Measurements from ENCODE around the gene ZNF28. TPM values are rescaled to one million over a fixed set of nuclear protein-coding genes. Genes with fewer than 3 reads are reported as not detected.
A peak's percentile ranks its signal among the peaks of the same experiment; 100 is the strongest.
"Not testable (repeated sequence)": the region's sequence is repeated elsewhere in the genome, so short reads cannot be mapped to it uniquely, and the experiment has no call there.

Gene ZNF28
- total RNA-seq: 10 to 100 TPM; 17.3 to 18.9 TPM

- CTCF ChIA-PET; H3K27me3 Mint-ChIP-seq; H3K4me1 Mint-ChIP-seq; H3K9me3 Mint-ChIP-seq (ENCODE audit: low read depth): not testable (repeated sequence)
- Mint-ChIP-seq H3K36me3 (ENCODE audit: low read depth) (peaks cover 33% of the 10 kb centered on the region), H3K4me3 (peak within 1 kb of the TSS; percentile 80), H3K27ac (peak within 1 kb of the TSS; percentile 87)
- intact Hi-C loops (cut with DNase I, micrococcal nuclease): loop anchor here in 1 of 2 experiments (1.0 to 2.0 kb wide), 4 partner anchors 34 to 142 kb away; partner anchors contain the start of gene ZNF600
- POLR2A ChIA-PET: interaction anchor here (0.5 kb wide), 1 partner anchor 34 kb away, joined by 4 read pairs; no protein-coding TSS in a partner anchor
- ATAC-seq: peak; percentile 100
- peak; percentile 81 for DNase-seq
These were observed at the start of gene ZNF28 for GRCh38 chr19:52821204-52821960. ZNF28 (minus strand) TSS chr19:52821633; CDS start chr19:52817958, 3,675 bp downstream.

DNA sequence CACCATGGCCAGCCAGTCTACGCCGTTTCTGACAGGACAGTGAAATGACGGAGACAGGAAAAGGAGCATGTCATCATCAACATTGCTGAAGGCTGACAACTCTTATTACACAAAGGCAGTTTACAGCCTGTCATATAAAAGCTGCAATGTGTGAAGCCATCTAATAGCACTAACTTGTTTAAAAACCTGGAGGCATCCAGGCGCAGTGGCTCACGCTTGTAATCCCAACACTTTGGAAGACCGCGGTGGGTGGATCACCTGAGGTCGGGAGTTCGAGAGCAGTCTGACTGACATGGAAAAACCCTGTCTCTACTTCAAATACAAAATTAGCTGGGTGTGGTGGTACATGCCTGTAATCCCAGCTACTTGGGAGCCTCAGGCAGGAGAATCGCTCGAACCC lies 46.6 kb upstream of the ZNF28 start:
- H3K9me3 Mint-ChIP-seq (ENCODE audit: low read depth); intact Hi-C loops (cut with DNase I, micrococcal nuclease); H3K4me1 Mint-ChIP-seq; DNase-seq; CTCF ChIA-PET; H3K27ac Mint-ChIP-seq; POLR2A ChIA-PET; H3K4me3 Mint-ChIP-seq; H3K27me3 Mint-ChIP-seq; ATAC-seq: not testable (repeated sequence)
- peaks cover 14% of the 10 kb centered on the region for H3K36me3 Mint-ChIP-seq (ENCODE audit: low read depth)

- POLR2A ChIA-PET: interaction anchor here (0.7 to 0.8 kb wide), 2 partner anchors 40 to 55 kb away, joined by 3 to 4 read pairs; no protein-coding TSS in a partner anchor
- H3K9me3 Mint-ChIP-seq (ENCODE audit: low read depth); CTCF ChIA-PET; H3K27me3 Mint-ChIP-seq: not testable (repeated sequence)
- peak; percentile 81 for DNase-seq
- ATAC-seq: peak; percentile 99
- intact Hi-C loops (cut with DNase I, micrococcal nuclease): loop anchor here (1.0 to 5.0 kb wide), 9 partner anchors 40 to 301 kb away; partner anchors contain the start of genes ZNF816 (in 2 of the 2), ZNF160 (in 1 of the 2), ZNF320 (in 1 of the 2) and ZNF347 (in 1 of the 2)
- Mint-ChIP-seq H3K36me3 (ENCODE audit: low read depth) (peaks cover 31% of the 10 kb centered on the region), H3K4me1 (peaks cover 23% of the 10 kb centered on the region), H3K4me3 (peak within 1 kb of the TSS; percentile 88), H3K27ac (peak within 1 kb of the TSS; percentile 83)
These were observed 36.2 kb upstream of the ZNF28 start, which contains the start of gene ZNF468 for GRCh38 chr19:52857378-52858191. ZNF468 (minus strand) TSS chr19:52857619; CDS start chr19:52854272, 3,347 bp downstream.

GRCh38 chr19:52856540-52857377 lies 35.3 kb upstream of the ZNF28 start:
- H3K36me3 Mint-ChIP-seq (ENCODE audit: low read depth): peaks cover 36% of the 10 kb centered on the region
- intact Hi-C loops (cut with DNase I, micrococcal nuclease): loop anchor here (1.0 to 5.0 kb wide), 9 partner anchors 41 to 302 kb away; partner anchors contain the start of genes ZNF816 (in 2 of the 2), ZNF160 (in 1 of the 2), ZNF320 (in 1 of the 2) and ZNF347 (in 1 of the 2)
- peak overlapping the region; percentile 83 for H3K27ac Mint-ChIP-seq
- H3K9me3 Mint-ChIP-seq (ENCODE audit: low read depth); CTCF ChIA-PET; H3K27me3 Mint-ChIP-seq; POLR2A ChIA-PET: not testable (repeated sequence)
- peak overlapping the region; percentile 88 for H3K4me3 Mint-ChIP-seq
- peaks cover 23% of the 10 kb centered on the region for H3K4me1 Mint-ChIP-seq
- DNase-seq (peak; percentile 37), ATAC-seq (peak; percentile 17)

- peaks cover 33% of the 10 kb centered on the region for H3K9me3 Mint-ChIP-seq (ENCODE audit: low read depth)
- H3K4me1 Mint-ChIP-seq; H3K27ac Mint-ChIP-seq; H3K4me3 Mint-ChIP-seq; intact Hi-C loops (cut with DNase I, micrococcal nuclease); H3K27me3 Mint-ChIP-seq; DNase-seq; CTCF ChIA-PET; ATAC-seq: not testable (repeated sequence)
- H3K36me3 Mint-ChIP-seq (ENCODE audit: low read depth): peaks cover 92% of the 10 kb centered on the region
- POLR2A ChIA-PET: interaction anchor here (0.7 kb wide), 1 partner anchor 22 kb away, joined by 3 read pairs; no protein-coding TSS in a partner anchor
These were observed 25.9 kb upstream of the ZNF28 start for GRCh38 chr19:52847352-52847751.

- ATAC-seq; H3K27me3 Mint-ChIP-seq; POLR2A ChIA-PET; H3K4me1 Mint-ChIP-seq; DNase-seq; H3K27ac Mint-ChIP-seq; intact Hi-C loops (cut with DNase I, micrococcal nuclease); H3K4me3 Mint-ChIP-seq; CTCF ChIA-PET: not testable (repeated sequence)
- H3K36me3 Mint-ChIP-seq (ENCODE audit: low read depth): peaks cover 94% of the 10 kb centered on the region
- peaks cover 63% of the 10 kb centered on the region for H3K9me3 Mint-ChIP-seq (ENCODE audit: low read depth)
These were observed 19.5 kb upstream of the ZNF28 start for GRCh38 chr19:52840825-52841465.

GRCh38 chr19:52834289-52834688 lies 12.9 kb upstream of the ZNF28 start:
- H3K27ac Mint-ChIP-seq; H3K4me1 Mint-ChIP-seq; POLR2A ChIA-PET; H3K4me3 Mint-ChIP-seq; CTCF ChIA-PET; H3K27me3 Mint-ChIP-seq; DNase-seq; intact Hi-C loops (cut with DNase I, micrococcal nuclease); ATAC-seq: not testable (repeated sequence)
- Mint-ChIP-seq H3K36me3 (ENCODE audit: low read depth) (peaks cover 53% of the 10 kb centered on the region), H3K9me3 (ENCODE audit: low read depth) (peaks cover 48% of the 10 kb centered on the region)

- peaks cover 46% of the 10 kb centered on the region for H3K36me3 Mint-ChIP-seq (ENCODE audit: low read depth)
- H3K4me3 Mint-ChIP-seq; intact Hi-C loops (cut with DNase I, micrococcal nuclease); DNase-seq; ATAC-seq; H3K27me3 Mint-ChIP-seq; H3K27ac Mint-ChIP-seq; POLR2A ChIA-PET; CTCF ChIA-PET; H3K4me1 Mint-ChIP-seq: not testable (repeated sequence)
- peaks cover 44% of the 10 kb centered on the region for H3K9me3 Mint-ChIP-seq (ENCODE audit: low read depth)
These were observed 12.1 kb upstream of the ZNF28 start for GRCh38 chr19:52833541-52833940.

DNA sequence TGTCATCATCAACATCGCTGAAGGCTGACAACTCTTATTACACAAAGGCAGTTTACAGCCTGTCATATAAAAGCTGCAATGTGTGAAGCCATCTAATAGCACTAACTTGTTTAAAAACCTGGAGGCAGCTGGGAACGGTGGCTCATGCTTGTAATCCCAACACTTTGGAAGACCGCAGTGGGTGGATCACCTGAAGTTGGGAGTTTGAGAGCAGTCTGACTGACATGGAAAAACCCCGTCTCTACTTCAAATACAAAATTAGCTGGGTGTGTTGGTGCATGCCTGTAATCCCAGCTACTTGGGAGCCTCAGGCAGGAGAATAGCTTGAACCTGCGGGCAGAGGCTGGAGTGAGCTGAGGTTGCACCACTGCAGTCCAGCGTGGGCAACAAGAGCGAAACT lies 8.4 kb upstream of the ZNF28 start:
- H3K4me1 Mint-ChIP-seq; H3K27me3 Mint-ChIP-seq; DNase-seq; CTCF ChIA-PET; POLR2A ChIA-PET; H3K27ac Mint-ChIP-seq; intact Hi-C loops (cut with DNase I, micrococcal nuclease); H3K4me3 Mint-ChIP-seq; ATAC-seq: not testable (repeated sequence)
- peaks cover 18% of the 10 kb centered on the region for H3K36me3 Mint-ChIP-seq (ENCODE audit: low read depth)
- peaks cover 17% of the 10 kb centered on the region for H3K9me3 Mint-ChIP-seq (ENCODE audit: low read depth)

- no peaks in the 10 kb centered on the region for H3K27me3 Mint-ChIP-seq
- CTCF ChIA-PET: no interaction called here
- intact Hi-C loops (cut with DNase I, micrococcal nuclease): no loop called here
These were observed 4.3 kb upstream of the ZNF28 start for GRCh38 chr19:52825765-52826164.

More at GRCh38 chr19:52825765-52826164, 4.3 kb upstream of the ZNF28 start:
- Mint-ChIP-seq H3K27ac (no peak overlapping the region), H3K4me1 (peaks cover 4% of the 10 kb centered on the region), H3K4me3 (no peak overlapping the region), H3K36me3 (ENCODE audit: low read depth) (peaks cover 5% of the 10 kb centered on the region), H3K9me3 (ENCODE audit: low read depth) (peaks cover 6% of the 10 kb centered on the region)
- no peak for ATAC-seq
- no peak for DNase-seq
- POLR2A ChIA-PET: no interaction called here
